GM23248 (cell line): ENCODE measurements around the gene SNIP1. TPM values are rescaled to one million over a fixed set of nuclear protein-coding genes. Genes with fewer than 3 reads are reported as not detected.
A peak's percentile ranks its signal among the peaks of the same experiment; 100 is the strongest.

ENCODE experiments used
- DNase-seq: peaks from one replicate; pipeline ENCODE4 v3.0.0-alpha.2; 2015
- H2AFZ ChIP-seq: fragments of 200-600 bp; sonication (generic); 2 replicates; pipeline ENCODE4 v1.6.1; 2016; ENCODE audit warnings: antibody characterized with exemption
- H3F3A ChIP-seq: fragments of 200-600 bp; sonication (generic); 2 replicates; pipeline ENCODE4 v1.6.1; 2016; ENCODE audit warnings: mild to moderate bottlenecking, antibody characterized with exemption, mixed run types; ENCODE audit not compliant: insufficient read depth
- H3K27ac ChIP-seq: fragments of 200-600 bp; sonication (generic); 2 replicates; pipeline ENCODE4 v1.5.1; 2016; ENCODE audit warnings: mild to moderate bottlenecking
- H3K27me3 ChIP-seq: fragments of 200-600 bp; sonication (generic); replicated peaks from 2 replicates; pipeline ENCODE4 v1.6.1; 2016; ENCODE audit warnings: mild to moderate bottlenecking; ENCODE audit not compliant: insufficient read depth
- H3K36me3 ChIP-seq: fragments of 200-600 bp; sonication (generic); 2 replicates; pipeline ENCODE4 v1.6.1; 2016; ENCODE audit warnings: low read depth, mild to moderate bottlenecking
- H3K4me1 ChIP-seq: fragments of 200-600 bp; sonication (generic); 2 replicates; pipeline ENCODE4 v1.6.1; 2016; ENCODE audit warnings: mild to moderate bottlenecking; ENCODE audit not compliant: insufficient read depth
- H3K4me2 ChIP-seq: fragments of 200-600 bp; sonication (generic); one replicate; pipeline ENCODE4 v1.6.1; 2016; ENCODE audit warnings: mild to moderate bottlenecking; ENCODE audit not compliant: unreplicated experiment
- H3K4me3 ChIP-seq: fragments of 200-600 bp; sonication (generic); 2 replicates; pipeline ENCODE4 v1.5.1; 2016; ENCODE audit warnings: mild to moderate bottlenecking
- H3K79me2 ChIP-seq: fragments of 200-600 bp; sonication (generic); 2 replicates; pipeline ENCODE4 v1.6.1; 2016; ENCODE audit warnings: mild to moderate bottlenecking; ENCODE audit not compliant: insufficient read depth
- H3K9ac ChIP-seq: fragments of 200-600 bp; sonication (generic); 2 replicates; pipeline ENCODE4 v1.6.1; 2016; ENCODE audit warnings: mild to moderate bottlenecking
- H3K9me2 ChIP-seq: fragments of 200-600 bp; sonication (generic); 2 replicates; pipeline ENCODE4 v1.6.1; 2016; ENCODE audit warnings: mixed run types, mild to moderate bottlenecking, moderate library complexity; ENCODE audit not compliant: insufficient read depth
- H3K9me3 ChIP-seq: fragments of 200-600 bp; sonication (generic); one replicate; pipeline ENCODE4 v1.6.1; 2017; ENCODE audit warnings: low read depth
- H4K20me1 ChIP-seq: fragments of 200-600 bp; sonication (generic); 2 replicates; pipeline ENCODE4 v1.6.0; 2016; ENCODE audit not compliant: insufficient read depth
- EZH2 ChIP-seq: fragments of 200-600 bp; sonication (generic); IDR thresholded peaks from 2 replicates; pipeline ENCODE4 v1.6.1; 2018; ENCODE audit warnings: antibody characterized with exemption, mild to moderate bottlenecking; ENCODE audit not compliant: insufficient read depth, poor library complexity, severe bottlenecking
- EZH2phosphoT487 ChIP-seq: fragments of 200-600 bp; sonication (generic); IDR thresholded peaks from 2 replicates; pipeline ENCODE4 v1.6.1; 2018; ENCODE audit warnings: antibody characterized with exemption, moderate library complexity, mild to moderate bottlenecking, low read depth; ENCODE audit not compliant: insufficient read depth
- WGBS, 2 experiments: methylation state at CpG; one replicate each; pipeline ENCODE4 v1.1.6; 2015 to 2017; ENCODE audit warnings: low lambda C conversion rate in 2 of 2, low coverage in 1 of 2; ENCODE audit errors: missing lambda C conversion rate in 2 of 2; 5-methylcytosine and 5-hydroxymethylcytosine counted together
- in situ Hi-C: fragments of 300-500 bp; cut with MboI; formaldehyde crosslinking; loops from 2 replicates; pipeline ENCODE4 v1.15.0; 2020
- microRNA-seq: library from miRNA; unstranded; fragments of <30 nt; microRNA quantifications from one replicate; pipeline ENCODE4, GENCODE V29; 2016; ENCODE audit warnings: borderline number of aligned reads
- polyA plus RNA-seq: library from polyadenylated mRNA; unstranded; fragments of >200 nt; fragmentation: Nextera tagmentation; extraction: Ambion mirVana; gene quantifications from 2 replicates; pipeline ENCODE4 v1.2.1, GENCODE V29; 2016
- small RNA-seq: library from RNA; depleted of rRNA; stranded (forward); fragments of <200 nt; gene quantifications from one replicate; pipeline ENCODE3, GENCODE V24; 2014; ENCODE audit warnings: low read depth, low replicate concordance
- total RNA-seq: library from RNA; depleted of rRNA; stranded (reverse); fragments of >200 nt; shearing (Covaris generic); gene quantifications from 2 replicates; pipeline ENCODE4 v1.2.3, GENCODE V29; 2014; rRNA removed

Gene SNIP1
- total and polyA plus RNA-seq, 2 experiments from 2014 or later, result 7.4 to 12.4 TPM

DNA sequence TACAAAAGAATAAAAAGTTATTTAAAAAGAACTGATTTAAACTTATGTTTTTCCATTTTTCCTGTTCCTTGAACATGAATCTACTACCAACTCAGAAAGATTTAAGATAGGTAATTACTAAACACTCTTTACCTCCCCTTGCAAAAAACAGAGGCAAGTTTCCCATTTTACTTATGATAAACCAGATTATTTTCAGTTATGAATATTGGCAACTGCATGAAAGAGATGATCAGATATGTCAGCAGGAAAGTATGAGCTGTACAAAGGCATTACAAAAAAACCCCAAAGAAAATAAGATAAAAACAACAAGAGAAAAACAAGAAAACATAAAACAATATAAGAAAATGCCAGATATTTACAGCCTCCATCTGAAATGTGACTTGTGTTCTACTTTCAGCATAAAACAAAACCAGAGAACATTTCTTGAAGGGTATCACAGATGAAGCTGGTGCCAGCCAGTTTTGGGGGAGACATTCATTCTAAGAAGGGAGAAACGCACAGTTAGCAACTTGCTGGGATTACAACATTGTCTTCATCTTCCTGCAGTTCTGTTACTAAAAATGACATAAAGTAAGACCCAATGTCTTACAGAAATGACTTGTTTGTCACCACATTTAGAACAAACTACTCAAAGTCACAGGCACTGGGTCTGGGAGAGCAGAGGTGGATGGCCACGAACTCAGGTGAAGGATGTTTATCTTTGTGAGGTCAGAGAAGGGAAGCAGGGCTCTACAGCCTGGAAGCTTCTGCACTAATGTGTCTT is 60.6 kb downstream of the SNIP1 start:
- Histone ChIP-seq H4K20me1 (no peaks in the 10 kb centered on the region), H2AFZ (no peak overlapping the region), H3K4me1 (peaks cover under 1% of the 10 kb centered on the region; the same call in 1 of the 2 replicates), H3K79me2 (peaks cover 32% of the 10 kb centered on the region), H3K36me3 (peaks cover 37% of the 10 kb centered on the region), H3K4me3 (no peak overlapping the region), H3K4me2 (no peak overlapping the region), H3K9ac (no peak overlapping the region), H3K9me2 (no peaks in the 10 kb centered on the region), H3K27me3 (no peaks in the 10 kb centered on the region), H3F3A (peaks cover 11% of the 10 kb centered on the region), H3K9me3 (no peaks in the 10 kb centered on the region), H3K27ac (no peak overlapping the region)
- WGBS, 2 experiments, result 95 to 96% methylated on average over 2 of the region's 2 CpGs
- in situ Hi-C loops, result no loop called here
- no peak for DNase-seq
- no peak for TF ChIP-seq EZH2
- TF ChIP-seq EZH2phosphoT487, result no peak

DNA sequence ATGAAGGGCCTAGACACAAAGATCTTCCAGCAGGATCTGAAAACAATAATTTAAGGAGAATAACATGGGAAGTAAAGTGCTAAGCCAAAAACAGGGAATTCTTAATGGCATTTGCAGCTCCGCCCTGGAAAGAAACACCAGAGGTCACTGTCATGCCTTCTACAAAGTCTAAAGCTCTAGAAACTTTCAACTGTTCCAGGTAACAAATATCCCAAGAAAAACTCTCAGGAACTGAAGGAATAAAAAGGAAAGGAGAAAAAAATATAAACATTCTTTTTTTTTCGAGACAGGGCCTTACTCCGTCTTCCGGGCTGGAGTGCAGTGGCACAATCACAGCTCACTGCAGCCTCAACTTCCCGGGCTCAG is 66.5 kb downstream of the SNIP1 start:
- H3K4me1 ChIP-seq, result peaks cover 16% of the 10 kb centered on the region
- H3K4me3 ChIP-seq, result no peak overlapping the region
- H3K27me3 ChIP-seq, result no peaks in the 10 kb centered on the region
- peaks cover 40% of the 10 kb centered on the region for H3F3A ChIP-seq
- WGBS, 2 experiments, result 77 to 82% methylated on average over 5 of the region's 5 CpGs
- H3K9ac ChIP-seq, result no peak overlapping the region
- TF ChIP-seq EZH2phosphoT487 (no peak), EZH2 (no peak)
- no peaks in the 10 kb centered on the region for H3K9me3 ChIP-seq
- no peak for DNase-seq
- H3K4me2 ChIP-seq, result no peak overlapping the region
- H4K20me1 ChIP-seq, result no peaks in the 10 kb centered on the region
- H3K9me2 ChIP-seq, result no peaks in the 10 kb centered on the region
- in situ Hi-C loops, result no loop called here
- H3K36me3 ChIP-seq, result peaks cover 7% of the 10 kb centered on the region; the same call in 1 of the 2 replicates
- peak overlapping the region; percentile 79 for H3K27ac ChIP-seq
- no peak overlapping the region for H2AFZ ChIP-seq
- no peaks in the 10 kb centered on the region; the same call in 1 of the 2 replicates for H3K79me2 ChIP-seq

DNA sequence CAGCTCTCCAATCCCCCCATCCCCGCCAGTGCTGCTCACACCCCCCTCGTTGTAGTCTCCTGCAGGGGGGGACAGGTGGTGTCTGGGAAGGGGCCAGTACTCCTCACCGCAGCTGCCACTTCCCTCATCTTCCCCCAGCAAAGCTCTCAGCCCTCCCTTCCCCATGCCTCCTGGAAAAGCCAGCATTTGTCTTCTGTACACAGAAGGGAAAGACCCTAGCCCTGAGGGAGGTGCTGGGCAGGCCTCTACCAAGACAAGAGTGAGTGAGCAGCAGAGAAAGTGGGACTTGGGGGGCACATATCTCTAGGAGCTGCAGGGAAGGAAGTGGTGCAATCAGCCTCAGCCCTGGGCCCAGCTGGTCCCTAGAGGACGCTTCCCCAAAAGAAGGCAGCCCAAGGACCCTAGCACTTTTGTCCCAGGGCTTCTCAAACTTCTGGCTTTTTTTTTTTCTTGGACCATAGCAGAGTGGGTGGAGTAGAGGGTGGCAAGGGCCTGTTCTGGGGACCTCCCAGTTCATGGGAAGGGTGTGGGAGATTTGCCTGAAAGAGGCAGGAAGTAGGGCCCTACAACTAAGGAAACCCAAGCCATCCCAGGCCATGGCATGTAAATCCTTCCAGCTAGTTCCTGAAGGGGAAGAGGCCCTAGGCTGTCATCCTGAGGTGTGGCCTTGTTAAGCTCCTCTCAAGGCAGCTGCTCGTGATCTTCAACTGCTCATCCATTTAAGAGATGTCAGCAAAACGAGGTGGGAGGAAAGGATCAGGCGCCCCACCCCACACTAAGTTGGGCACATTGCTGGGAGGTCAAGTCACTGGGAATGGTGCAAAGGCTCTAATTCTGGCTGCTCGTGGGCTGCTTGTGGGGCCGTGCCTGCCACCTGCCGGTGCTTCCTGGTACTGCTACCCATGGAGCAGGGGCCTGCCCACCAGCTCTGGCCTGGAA is 67.1 kb downstream of the SNIP1 start:
- DNase-seq, result peak; percentile 86
- peak overlapping the region; percentile 79 for H3K27ac ChIP-seq
- H3K79me2 ChIP-seq, result peaks cover under 1% of the 10 kb centered on the region; the same call in 1 of the 2 replicates
- in situ Hi-C loops, result no loop called here
- WGBS, 2 experiments, result 39 to 40% methylated on average over 10 of the region's 10 CpGs
- H3K9ac ChIP-seq, result peak overlapping the region; percentile 57
- no peak overlapping the region for H2AFZ ChIP-seq
- H3K4me3 ChIP-seq, result no peak overlapping the region
- TF ChIP-seq EZH2 (no peak), EZH2phosphoT487 (no peak)
- H3K4me1 ChIP-seq, result peaks cover 16% of the 10 kb centered on the region
- peaks cover 40% of the 10 kb centered on the region for H3F3A ChIP-seq
- H3K4me2 ChIP-seq, result no peak overlapping the region
- H3K9me3 ChIP-seq, result no peaks in the 10 kb centered on the region
- H4K20me1 ChIP-seq, result no peaks in the 10 kb centered on the region
- no peaks in the 10 kb centered on the region for H3K9me2 ChIP-seq
- 0 out of 2 replicates have a peak, but pooled peaks cover 9% of the 10 kb centered on the region for H3K36me3 ChIP-seq
- H3K27me3 ChIP-seq, result no peaks in the 10 kb centered on the region

DNA sequence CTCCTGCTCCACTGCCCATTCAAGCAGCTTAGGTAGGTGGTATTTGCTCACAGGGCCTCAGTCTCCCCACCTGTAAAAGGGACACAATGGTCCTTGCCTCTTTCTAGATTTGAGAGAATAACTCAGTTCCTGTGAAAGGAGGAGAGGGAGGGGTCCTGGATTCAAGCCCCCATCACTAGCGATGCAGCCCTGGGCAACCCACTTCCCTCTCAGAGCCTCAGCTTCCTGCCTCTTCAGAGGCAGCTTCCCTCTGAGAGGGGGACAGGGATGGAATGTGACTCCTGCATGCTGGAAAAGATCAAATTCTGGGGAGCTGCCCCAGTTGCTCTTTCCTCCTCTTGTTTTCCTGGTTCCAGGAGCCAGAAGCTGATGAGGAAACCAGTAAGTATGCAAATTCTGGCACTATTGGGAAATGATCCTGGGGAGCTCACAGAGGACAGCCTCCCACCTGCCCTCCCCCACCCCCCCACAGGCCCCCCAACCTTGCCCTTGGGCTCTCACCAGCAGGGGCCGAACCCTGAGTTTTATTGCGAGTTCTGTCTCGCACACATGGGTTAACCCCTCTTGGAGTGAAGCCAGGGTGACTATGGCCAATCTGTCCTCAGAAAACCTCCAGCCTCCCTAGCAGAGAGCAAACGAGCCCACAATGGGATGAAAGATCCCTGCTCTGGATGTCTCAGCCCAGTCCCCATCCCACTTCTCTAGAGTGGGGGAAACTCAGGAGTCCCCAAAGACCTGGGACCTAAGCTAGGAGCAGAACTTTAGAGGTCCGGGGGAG is 68.0 kb downstream of the SNIP1 start:
- TF ChIP-seq EZH2 (no peak), EZH2phosphoT487 (no peak)
- Histone ChIP-seq H3K27ac (peak overlapping the region; percentile 79), H2AFZ (no peak overlapping the region), H3K79me2 (peaks cover 9% of the 10 kb centered on the region), H3K4me3 (no peak overlapping the region), H3K9me2 (no peaks in the 10 kb centered on the region), H3K36me3 (0 out of 2 replicates have a peak, but pooled peaks cover 14% of the 10 kb centered on the region), H3K9ac (peak overlapping the region; percentile 57), H3K4me1 (peaks cover 16% of the 10 kb centered on the region), H3F3A (peaks cover 40% of the 10 kb centered on the region), H3K27me3 (no peaks in the 10 kb centered on the region), H4K20me1 (no peaks in the 10 kb centered on the region), H3K4me2 (no peak overlapping the region), H3K9me3 (no peaks in the 10 kb centered on the region)
- in situ Hi-C loops, result no loop called here
- peak; percentile 73 for DNase-seq
- 25 to 30% methylated on average over 3 to 6 of the region's 6 CpGs for WGBS, 2 experiments

Small RNAs within 50 kb of the gene (microRNA-seq; reads per million reads assigned to microRNA genes)
- not detected for gene MIR5581

Small RNAs within 50 kb of the gene (small RNA-seq; reads per million reads assigned to genes)
- gene AL034379.1 (not detected), gene MIR5581 (not detected)

Other genes with a start within 250 kb of the SNIP1 start
- 8.9 and 9.2 TPM in 2 replicates for gene ZC3H12A, start 79.7 kb downstream of the SNIP1 start, total RNA-seq
- 5.0 and 7.1 TPM in 2 replicates for gene ZC3H12A, start 79.7 kb downstream of the SNIP1 start, polyA plus RNA-seq
- 116 and 117 TPM in 2 replicates for gene MEAF6, start 39.5 kb downstream of the SNIP1 start, total RNA-seq
- gene MEAF6, start 39.5 kb downstream of the SNIP1 start, polyA plus RNA-seq, result 96.2 and 99.5 TPM in 2 replicates
- gene DNALI1, start 2.6 kb upstream of the SNIP1 start, total RNA-seq, result 0.32 and 0.63 TPM in 2 replicates
- gene DNALI1, start 2.6 kb upstream of the SNIP1 start, polyA plus RNA-seq, result 1.2 and 2.1 TPM in 2 replicates
- 39.3 and 53.6 TPM in 2 replicates for gene GNL2, start 41.6 kb upstream of the SNIP1 start, total RNA-seq
- gene GNL2, start 41.6 kb upstream of the SNIP1 start, polyA plus RNA-seq, result 65.4 and 67.1 TPM in 2 replicates
- 0.22 TPM in 1 of 2 replicates, not detected in the other for gene RSPO1, start 80.6 kb upstream of the SNIP1 start, total RNA-seq
- gene RSPO1, start 80.6 kb upstream of the SNIP1 start, polyA plus RNA-seq, result not detected in 2 replicates
- gene CDCA8, start 138.2 kb upstream of the SNIP1 start, total RNA-seq, result 4.4 and 5.7 TPM in 2 replicates
- 15.4 and 16.6 TPM in 2 replicates for gene CDCA8, start 138.2 kb upstream of the SNIP1 start, polyA plus RNA-seq
- not detected in 2 replicates for gene EPHA10, start 210.8 kb upstream of the SNIP1 start, total RNA-seq
- gene EPHA10, start 210.8 kb upstream of the SNIP1 start, polyA plus RNA-seq, result not detected in 2 replicates
- gene MANEAL, start 239.6 kb upstream of the SNIP1 start, total RNA-seq, result 0.65 and 1.8 TPM in 2 replicates
- gene MANEAL, start 239.6 kb upstream of the SNIP1 start, polyA plus RNA-seq, result 0.23 TPM in 1 of 2 replicates, not detected in the other